ENCODE results near the gene PSMC1. TPM values are rescaled to one million over a fixed set of nuclear protein-coding genes. Genes with fewer than 3 reads are reported as not detected.

PSMC1 gene
- polyA plus RNA-seq, 1 donor from 2014 or later = 287 TPM

DNA sequence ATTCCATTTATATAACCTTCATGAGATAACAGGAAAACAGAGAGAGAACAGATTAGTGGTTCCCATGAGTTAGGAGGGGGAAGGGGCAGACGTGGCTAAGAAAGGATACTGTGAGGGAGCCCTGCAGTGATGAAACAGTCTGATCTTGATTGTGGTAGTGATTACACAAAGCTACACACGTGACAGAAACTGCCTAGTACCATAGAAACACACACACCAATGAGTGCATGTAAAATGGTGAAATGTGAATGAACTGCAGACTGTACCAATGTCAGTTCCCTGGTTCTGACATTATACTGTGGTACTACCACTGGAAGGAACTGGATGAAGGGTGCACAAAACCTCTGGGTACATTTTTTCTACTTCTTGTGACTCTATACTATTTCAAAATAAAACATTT is 38.5 kb downstream of the PSMC1 start:
- TF ChIP-seq SMC3 (conservative IDR thresholded peaks at IDR 0.05; ENCODE audit: poor library complexity) = no peak
- TF ChIP-seq TAF1 (IDR thresholded peaks at IDR 0.05; ENCODE audit: low read depth) = no peak
- TF ChIP-seq, protein P1, sequence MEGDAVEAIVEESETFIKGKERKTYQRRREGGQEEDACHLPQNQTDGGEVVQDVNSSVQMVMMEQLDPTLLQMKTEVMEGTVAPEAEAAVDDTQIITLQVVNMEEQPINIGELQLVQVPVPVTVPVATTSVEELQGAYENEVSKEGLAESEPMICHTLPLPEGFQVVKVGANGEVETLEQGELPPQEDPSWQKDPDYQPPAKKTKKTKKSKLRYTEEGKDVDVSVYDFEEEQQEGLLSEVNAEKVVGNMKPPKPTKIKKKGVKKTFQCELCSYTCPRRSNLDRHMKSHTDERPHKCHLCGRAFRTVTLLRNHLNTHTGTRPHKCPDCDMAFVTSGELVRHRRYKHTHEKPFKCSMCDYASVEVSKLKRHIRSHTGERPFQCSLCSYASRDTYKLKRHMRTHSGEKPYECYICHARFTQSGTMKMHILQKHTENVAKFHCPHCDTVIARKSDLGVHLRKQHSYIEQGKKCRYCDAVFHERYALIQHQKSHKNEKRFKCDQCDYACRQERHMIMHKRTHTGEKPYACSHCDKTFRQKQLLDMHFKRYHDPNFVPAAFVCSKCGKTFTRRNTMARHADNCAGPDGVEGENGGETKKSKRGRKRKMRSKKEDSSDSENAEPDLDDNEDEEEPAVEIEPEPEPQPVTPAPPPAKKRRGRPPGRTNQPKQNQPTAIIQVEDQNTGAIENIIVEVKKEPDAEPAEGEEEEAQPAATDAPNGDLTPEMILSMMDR (IDR thresholded peaks at IDR 0.05; ENCODE audit: poor library complexity, severe bottlenecking) = no peak
- TF ChIP-seq EZH2 (IDR thresholded peaks at IDR 0.05; ENCODE audit: borderline replicate concordance, insufficient read depth, low read length, poor library complexity, severe bottlenecking) = no peak
- Histone ChIP-seq H3K27ac (ENCODE audit: low read length) (no peak overlapping the region), H3K4me2 (ENCODE audit: low read length) (no peak overlapping the region), H3K79me2 (replicated peaks; ENCODE audit: insufficient read depth, low read length) (no peaks in the 10 kb centered on the region), H3K27me3 (ENCODE audit: insufficient read depth, low read depth, low read length) (no peaks in the 10 kb centered on the region), H3K9ac (ENCODE audit: low read length) (no peak overlapping the region), H3K4me3 (ENCODE audit: low read length) (no peak overlapping the region), H2AFZ (ENCODE audit: low read depth, low read length) (no peak overlapping the region), H3K36me3 (ENCODE audit: insufficient read depth, low read length) (peaks cover 7% of the 10 kb centered on the region), H4K20me1 (ENCODE audit: insufficient read depth) (no peaks in the 10 kb centered on the region), H3F3A (ENCODE audit: insufficient read depth, low read length, poor library complexity, severe bottlenecking) (no peaks in the 10 kb centered on the region), H3K9me2 (ENCODE audit: insufficient read depth, low read length) (no peaks in the 10 kb centered on the region), H3K9me3 (ENCODE audit: low read length) (no peaks in the 10 kb centered on the region)

DNA sequence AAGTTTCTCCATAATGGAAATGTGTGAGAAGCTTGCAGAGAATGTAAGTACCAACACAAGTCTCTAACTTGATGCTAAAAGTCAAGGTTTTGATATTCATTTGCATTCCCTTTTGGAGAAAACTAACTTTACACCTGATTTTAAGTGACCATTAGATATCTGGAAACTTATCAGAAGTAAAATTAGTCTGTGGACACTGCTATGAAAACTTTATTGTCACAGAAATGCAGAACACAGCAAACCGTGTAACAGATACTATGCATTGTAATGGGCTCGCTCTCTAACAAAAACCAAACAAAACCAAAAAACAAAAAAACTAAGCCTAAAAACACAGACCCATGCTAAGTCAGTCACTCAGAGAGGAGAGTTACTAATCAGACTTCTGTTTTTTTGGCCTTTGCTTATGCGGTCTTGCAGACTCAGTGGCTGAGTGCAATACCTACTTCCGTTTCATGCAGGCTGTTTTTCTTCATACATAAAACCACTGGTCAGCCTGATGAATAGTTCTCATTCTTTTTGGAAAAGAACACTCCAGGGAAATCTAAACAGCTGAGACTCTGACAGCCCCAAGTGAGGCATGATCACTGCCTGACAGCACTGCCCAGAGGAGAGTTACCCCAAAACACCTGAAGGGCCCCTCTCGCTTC is 39.6 kb downstream of the PSMC1 start:
- H3K4me2 ChIP-seq (ENCODE audit: low read length) = no peak overlapping the region
- no peak overlapping the region for H3K27ac ChIP-seq (ENCODE audit: low read length)
- H3K4me3 ChIP-seq (ENCODE audit: low read length) = no peak overlapping the region

More for the DNA sequence above, 39.6 kb downstream of the PSMC1 start:
- no peak overlapping the region for H3K9ac ChIP-seq (ENCODE audit: low read length)
- H2AFZ ChIP-seq (ENCODE audit: low read depth, low read length) = no peak overlapping the region
- H3F3A ChIP-seq (ENCODE audit: insufficient read depth, low read length, poor library complexity, severe bottlenecking) = no peaks in the 10 kb centered on the region
- no peaks in the 10 kb centered on the region for H3K79me2 ChIP-seq (replicated peaks; ENCODE audit: insufficient read depth, low read length)
- H3K27me3 ChIP-seq (ENCODE audit: insufficient read depth, low read depth, low read length) = no peaks in the 10 kb centered on the region
- no peaks in the 10 kb centered on the region for H3K9me2 ChIP-seq (ENCODE audit: insufficient read depth, low read length)
- H3K9me3 ChIP-seq (ENCODE audit: low read length) = no peaks in the 10 kb centered on the region
- TF ChIP-seq SMC3 (conservative IDR thresholded peaks at IDR 0.05; ENCODE audit: poor library complexity) = no peak
- no peak for TF ChIP-seq TAF1 (IDR thresholded peaks at IDR 0.05; ENCODE audit: low read depth)
- no peak for TF ChIP-seq EP300 (conservative IDR thresholded peaks at IDR 0.05; ENCODE audit: poor library complexity, severe bottlenecking)
- TF ChIP-seq, protein P1 (IDR thresholded peaks at IDR 0.05; ENCODE audit: poor library complexity, severe bottlenecking) = no peak
- TF ChIP-seq RAD21 (conservative IDR thresholded peaks at IDR 0.05) = no peak
- TF ChIP-seq, protein P2, sequence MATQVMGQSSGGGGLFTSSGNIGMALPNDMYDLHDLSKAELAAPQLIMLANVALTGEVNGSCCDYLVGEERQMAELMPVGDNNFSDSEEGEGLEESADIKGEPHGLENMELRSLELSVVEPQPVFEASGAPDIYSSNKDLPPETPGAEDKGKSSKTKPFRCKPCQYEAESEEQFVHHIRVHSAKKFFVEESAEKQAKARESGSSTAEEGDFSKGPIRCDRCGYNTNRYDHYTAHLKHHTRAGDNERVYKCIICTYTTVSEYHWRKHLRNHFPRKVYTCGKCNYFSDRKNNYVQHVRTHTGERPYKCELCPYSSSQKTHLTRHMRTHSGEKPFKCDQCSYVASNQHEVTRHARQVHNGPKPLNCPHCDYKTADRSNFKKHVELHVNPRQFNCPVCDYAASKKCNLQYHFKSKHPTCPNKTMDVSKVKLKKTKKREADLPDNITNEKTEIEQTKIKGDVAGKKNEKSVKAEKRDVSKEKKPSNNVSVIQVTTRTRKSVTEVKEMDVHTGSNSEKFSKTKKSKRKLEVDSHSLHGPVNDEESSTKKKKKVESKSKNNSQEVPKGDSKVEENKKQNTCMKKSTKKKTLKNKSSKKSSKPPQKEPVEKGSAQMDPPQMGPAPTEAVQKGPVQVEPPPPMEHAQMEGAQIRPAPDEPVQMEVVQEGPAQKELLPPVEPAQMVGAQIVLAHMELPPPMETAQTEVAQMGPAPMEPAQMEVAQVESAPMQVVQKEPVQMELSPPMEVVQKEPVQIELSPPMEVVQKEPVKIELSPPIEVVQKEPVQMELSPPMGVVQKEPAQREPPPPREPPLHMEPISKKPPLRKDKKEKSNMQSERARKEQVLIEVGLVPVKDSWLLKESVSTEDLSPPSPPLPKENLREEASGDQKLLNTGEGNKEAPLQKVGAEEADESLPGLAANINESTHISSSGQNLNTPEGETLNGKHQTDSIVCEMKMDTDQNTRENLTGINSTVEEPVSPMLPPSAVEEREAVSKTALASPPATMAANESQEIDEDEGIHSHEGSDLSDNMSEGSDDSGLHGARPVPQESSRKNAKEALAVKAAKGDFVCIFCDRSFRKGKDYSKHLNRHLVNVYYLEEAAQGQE (IDR thresholded peaks at IDR 0.05; ENCODE audit: borderline replicate concordance) = no peak
- peaks cover 7% of the 10 kb centered on the region for H3K36me3 ChIP-seq (ENCODE audit: insufficient read depth, low read length)
- H4K20me1 ChIP-seq (ENCODE audit: insufficient read depth) = no peaks in the 10 kb centered on the region
